Esophagus muscularis mucosa (tissue), 4 donors: ENCODE results near the gene SHLD1. TPM values are rescaled to one million over a fixed set of nuclear protein-coding genes. Genes with fewer than 3 reads are reported as not detected.
"Not testable (repeated sequence)": the region's sequence is repeated elsewhere in the genome, so short reads cannot be mapped to it uniquely, and the experiment has no call there.

ENCODE experiments used
- DNase-seq: peaks from one replicate; pipeline ENCODE4 v3.0.0-alpha.2; 2017; ENCODE audit errors: extremely low spot score
- H3K27ac ChIP-seq, 4 donors: fragments of 200-600 bp; sonication (generic); replicated peaks in 1 of 4; 1 replicate in 3 of 4; 2 replicates in 1 of 4; pipeline ENCODE4 v1.5.1; 2016 to 2019; ENCODE audit warnings: mild to moderate bottlenecking in 1 of 4
- H3K27me3 ChIP-seq, 4 donors: fragments of 200-600 bp; sonication (generic); one replicate each; pipeline versions ENCODE4 v1.5.1 to v1.6.0; 2016 to 2019
- H3K36me3 ChIP-seq, 4 donors: fragments of 200-600 bp; sonication (generic); one replicate each; pipeline ENCODE4 v1.5.1; 2016 to 2019
- H3K4me1 ChIP-seq, 4 donors: fragments of 200-600 bp; sonication (generic); one replicate each; pipeline ENCODE4 v1.5.1; 2016 to 2019
- H3K4me3 ChIP-seq, 4 donors: fragments of 200-600 bp; sonication (generic); 1 replicate in 2 of 4; 2 replicates in 2 of 4; pipeline ENCODE4 v1.5.1; 2016 to 2019; ENCODE audit warnings: mild to moderate bottlenecking in 4 of 4, moderate library complexity in 1 of 4
- H3K9me3 ChIP-seq, 4 donors: fragments of 200-600 bp; sonication (generic); 1 replicate in 3 of 4; 2 replicates in 1 of 4; pipeline ENCODE4 v1.5.1; 2016 to 2019
- EP300 ChIP-seq: sonication (generic); formaldehyde crosslinking; IDR thresholded peaks from one replicate; pipeline ENCODE4 v1.6.1; 2017; ENCODE audit warnings: antibody characterized with exemption
- POLR2A ChIP-seq: fragments of 450-650 bp; IDR thresholded peaks from one replicate; pipeline ENCODE4 v1.6.1; 2017; ENCODE audit warnings: antibody characterized with exemption, moderate library complexity, mild to moderate bottlenecking, low read depth
- POLR2AphosphoS5 ChIP-seq, 2 donors: sonication (generic); formaldehyde crosslinking; IDR thresholded peaks; one replicate each; pipeline ENCODE4 v1.6.1; 2017; ENCODE audit warnings: antibody characterized with exemption in 2 of 2
- WGBS: methylation state at CpG from one replicate; pipeline ENCODE4 v1.1.5; 2018; 5-methylcytosine and 5-hydroxymethylcytosine counted together
- intact Hi-C: fragments of 100-400 bp; cut with DNase I; formaldehyde crosslinking; loops from one replicate; pipeline ENCODE4 v1.15.1; 2023
- total RNA-seq, 4 donors: library from RNA; depleted of rRNA; stranded (reverse); fragments of >200 nt; gene quantifications; one replicate each; pipeline versions ENCODE4 v1.1.0 to v1.2.1, GENCODE V29; 2016
- TF ChIP-seq, protein P1 (sequence below), 3 experiments: fragments of 200-600 bp in 2 of 3; fragments of 450-650 bp in 1 of 3; sonication (generic) in 2 of 3; IDR thresholded peaks; one replicate each; pipeline ENCODE4 v1.5.1; 2017 to 2019; ENCODE audit warnings: antibody characterized with exemption in 3 of 3, mild to moderate bottlenecking in 2 of 3, moderate library complexity in 1 of 3

The SHLD1 gene
- total RNA-seq, 4 donors from 2014 or later: 1.7 to 4.6 (median 2.6) TPM

DNA sequence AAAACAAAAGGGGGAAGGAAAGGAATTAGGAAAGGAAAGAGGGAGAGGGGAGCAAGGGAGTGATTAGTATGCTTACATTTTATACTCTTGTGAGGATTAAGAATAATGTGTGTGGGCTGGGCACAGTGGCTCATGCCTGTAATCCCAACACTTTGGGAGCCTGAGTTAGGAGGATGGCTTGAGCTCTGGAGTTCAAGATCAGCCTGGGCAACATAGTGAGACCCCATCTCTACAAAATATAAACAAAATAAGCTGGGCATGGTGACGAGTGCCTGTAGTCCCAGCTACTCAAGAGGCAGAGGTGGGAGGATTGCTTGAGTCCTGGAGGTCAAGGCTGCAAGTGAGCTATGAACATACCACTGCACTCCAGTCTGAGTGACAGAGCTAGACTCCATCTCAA lies 47.0 kb downstream of the SHLD1 start:
- TF ChIP-seq POLR2AphosphoS5 (IDR thresholded peaks at IDR 0.05) (no peak), POLR2A (no peak), EP300 (no peak)
- TF ChIP-seq, protein P1, sequence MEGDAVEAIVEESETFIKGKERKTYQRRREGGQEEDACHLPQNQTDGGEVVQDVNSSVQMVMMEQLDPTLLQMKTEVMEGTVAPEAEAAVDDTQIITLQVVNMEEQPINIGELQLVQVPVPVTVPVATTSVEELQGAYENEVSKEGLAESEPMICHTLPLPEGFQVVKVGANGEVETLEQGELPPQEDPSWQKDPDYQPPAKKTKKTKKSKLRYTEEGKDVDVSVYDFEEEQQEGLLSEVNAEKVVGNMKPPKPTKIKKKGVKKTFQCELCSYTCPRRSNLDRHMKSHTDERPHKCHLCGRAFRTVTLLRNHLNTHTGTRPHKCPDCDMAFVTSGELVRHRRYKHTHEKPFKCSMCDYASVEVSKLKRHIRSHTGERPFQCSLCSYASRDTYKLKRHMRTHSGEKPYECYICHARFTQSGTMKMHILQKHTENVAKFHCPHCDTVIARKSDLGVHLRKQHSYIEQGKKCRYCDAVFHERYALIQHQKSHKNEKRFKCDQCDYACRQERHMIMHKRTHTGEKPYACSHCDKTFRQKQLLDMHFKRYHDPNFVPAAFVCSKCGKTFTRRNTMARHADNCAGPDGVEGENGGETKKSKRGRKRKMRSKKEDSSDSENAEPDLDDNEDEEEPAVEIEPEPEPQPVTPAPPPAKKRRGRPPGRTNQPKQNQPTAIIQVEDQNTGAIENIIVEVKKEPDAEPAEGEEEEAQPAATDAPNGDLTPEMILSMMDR (IDR thresholded peaks at IDR 0.05): no peak
- no peak overlapping the region for H3K27ac ChIP-seq
- 100% methylated on average over 1 of the region's 1 CpG for WGBS
- DNase-seq: no peak
- H3K27me3 ChIP-seq: no peaks in the 10 kb centered on the region
- peaks cover 0 to 6% (median 0%) of the 10 kb centered on the region in 4 donors for H3K36me3 ChIP-seq
- intact Hi-C loops: loop anchor here (10.0 kb wide), 1 partner anchor 278 kb away; no protein-coding TSS in a partner anchor
- no peak overlapping the region for H3K4me3 ChIP-seq
- no peaks in the 10 kb centered on the region for H3K9me3 ChIP-seq
- no peaks in the 10 kb centered on the region for H3K4me1 ChIP-seq

DNA sequence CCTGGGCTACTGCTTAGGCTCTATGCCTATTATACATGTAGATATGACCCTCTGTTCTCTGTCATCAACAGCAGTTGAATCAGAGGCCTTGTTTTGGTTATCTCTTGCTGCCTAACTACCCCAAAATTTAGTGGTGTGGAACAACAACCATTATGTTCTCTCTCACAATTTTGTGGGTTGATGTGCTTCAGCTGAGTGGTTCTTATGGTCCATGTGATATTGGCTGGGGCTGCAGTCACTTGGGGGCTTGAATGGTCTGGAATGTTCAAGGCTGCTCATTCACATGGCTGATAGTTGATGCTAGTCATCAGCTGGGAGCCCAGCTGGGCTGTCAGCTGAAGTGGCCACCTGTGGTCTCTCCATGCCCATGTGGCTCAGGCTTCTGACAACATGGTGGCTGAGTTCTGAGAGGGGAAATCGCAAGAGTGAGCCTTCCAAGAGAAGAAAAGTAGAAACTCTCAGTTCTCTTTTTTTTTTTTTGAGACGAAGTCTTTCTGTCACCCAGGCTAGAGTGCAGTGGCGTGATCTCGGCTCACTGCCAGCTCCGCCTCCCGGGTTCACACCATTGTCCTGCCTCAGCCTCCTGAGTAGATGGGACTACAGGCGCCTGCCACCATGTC lies 47.8 kb downstream of the SHLD1 start:
- WGBS: 76% methylated on average over 7 of the region's 7 CpGs
- H3K4me1 ChIP-seq: no peaks in the 10 kb centered on the region
- no peaks in the 10 kb centered on the region for H3K9me3 ChIP-seq
- H3K36me3 ChIP-seq: peaks cover 0 to 6% (median 0%) of the 10 kb centered on the region in 4 donors
- H3K27me3 ChIP-seq: no peaks in the 10 kb centered on the region
- intact Hi-C loops: loop anchor here (10.0 kb wide), 1 partner anchor 277 kb away; no protein-coding TSS in a partner anchor
- TF ChIP-seq, protein P1 (IDR thresholded peaks at IDR 0.05): no peak
- no peak for TF ChIP-seq EP300
- TF ChIP-seq POLR2AphosphoS5 (IDR thresholded peaks at IDR 0.05): no peak
- TF ChIP-seq POLR2A: no peak
- no peak overlapping the region for H3K4me3 ChIP-seq
- no peak overlapping the region for H3K27ac ChIP-seq
- no peak for DNase-seq

DNA sequence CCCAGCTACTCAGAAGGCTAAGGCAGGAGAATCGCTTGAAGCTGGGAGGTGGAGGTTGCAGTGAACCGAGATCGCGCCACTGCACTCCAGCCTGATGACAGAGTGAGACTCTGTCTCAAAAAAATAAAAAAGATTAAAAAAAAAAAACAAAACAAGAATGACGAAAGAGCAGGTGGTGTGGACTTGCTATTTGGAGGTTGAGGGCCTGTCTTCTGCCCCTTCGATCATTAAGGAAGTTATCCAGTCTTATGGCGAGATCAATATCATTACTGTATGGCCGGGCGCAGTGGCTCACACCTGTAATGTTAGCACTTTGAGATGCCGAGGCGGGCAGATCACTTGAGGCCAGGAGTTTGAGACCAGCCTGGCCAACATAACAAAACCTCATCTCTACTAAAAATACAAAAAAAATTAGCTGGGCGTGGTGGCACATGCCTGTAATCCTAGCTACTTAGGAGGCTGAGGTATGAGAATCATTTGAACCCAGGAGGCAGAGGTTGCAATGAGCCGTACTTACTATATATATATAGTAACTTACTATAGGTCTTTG lies 53.6 kb downstream of the SHLD1 start:
- H3K27ac ChIP-seq, H3K9me3 ChIP-seq, intact Hi-C loops, H3K4me3 ChIP-seq, H3K36me3 ChIP-seq, H3K27me3 ChIP-seq, DNase-seq, H3K4me1 ChIP-seq: not testable (repeated sequence)
- 92% methylated on average over 13 of the region's 13 CpGs for whole genome bisulfite sequencing

DNA sequence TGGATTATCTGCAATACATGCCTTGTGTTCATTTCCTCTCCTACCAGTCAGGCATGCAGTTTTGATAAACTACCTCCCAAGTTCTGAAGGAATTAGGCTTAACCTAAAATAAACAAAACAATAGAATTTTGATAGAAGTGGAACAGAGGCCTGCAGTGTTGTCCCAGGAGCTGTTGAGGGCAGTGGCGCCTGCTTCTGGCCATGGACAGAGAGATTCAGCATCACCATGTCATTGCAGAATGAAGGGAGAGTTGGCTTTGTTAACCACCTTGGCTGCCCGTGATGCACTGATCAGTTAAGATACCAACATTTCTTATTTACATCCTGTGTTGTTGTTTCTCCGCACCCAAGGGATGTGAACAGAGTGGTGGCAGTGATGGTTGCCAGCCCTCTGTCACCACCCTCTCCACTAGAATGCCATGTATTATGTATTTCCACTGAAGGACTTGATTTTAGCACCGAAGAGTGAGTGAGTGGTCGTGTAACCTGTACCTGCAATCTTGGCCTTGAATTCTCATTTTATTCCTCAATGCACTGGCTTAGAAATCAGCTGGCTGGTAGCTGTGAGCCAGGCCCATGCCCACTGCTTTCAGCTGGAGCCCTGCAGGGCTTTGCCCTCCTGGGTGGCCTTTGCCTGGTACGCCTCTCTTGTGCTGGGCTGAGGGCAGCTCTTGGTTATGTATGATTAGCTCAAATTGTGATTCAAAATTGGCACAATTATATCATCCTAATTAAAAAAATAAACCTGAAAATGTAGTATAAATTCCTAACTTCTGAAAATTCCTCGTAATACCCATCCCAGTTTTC lies 56.5 kb downstream of the SHLD1 start:
- Histone ChIP-seq H3K36me3 (no peaks in the 10 kb centered on the region), H3K4me3 (no peak overlapping the region), H3K9me3 (no peaks in the 10 kb centered on the region), H3K27me3 (no peaks in the 10 kb centered on the region), H3K27ac (no peak overlapping the region), H3K4me1 (peaks cover 0 to 7% (median 5%) of the 10 kb centered on the region in 4 donors)
- TF ChIP-seq EP300: no peak
- TF ChIP-seq, protein P1 (IDR thresholded peaks at IDR 0.05): no peak
- TF ChIP-seq POLR2A: no peak
- TF ChIP-seq POLR2AphosphoS5 (IDR thresholded peaks at IDR 0.05): no peak
- no peak for DNase-seq
- intact Hi-C loops: no loop called here
- 86% methylated on average over 7 of the region's 7 CpGs for WGBS

DNA sequence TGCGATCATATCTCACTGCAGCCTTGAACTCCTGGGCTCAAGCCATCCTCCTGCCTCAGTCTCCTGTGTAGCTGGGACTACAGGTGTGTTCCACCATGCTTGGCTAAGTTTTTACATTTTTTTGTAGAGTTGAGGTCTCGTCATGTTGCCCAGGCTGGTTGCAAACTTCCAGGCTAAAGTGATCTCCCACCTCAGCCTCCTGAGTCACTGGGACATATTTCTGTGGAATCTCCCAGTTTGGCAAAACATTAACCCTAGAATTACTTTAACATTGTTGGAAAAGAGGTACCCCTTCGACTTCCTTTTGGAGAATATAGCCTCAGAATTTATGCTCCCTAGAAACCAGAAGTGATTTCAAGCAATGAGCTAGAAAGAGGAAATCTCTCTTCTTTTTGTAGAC lies 57.2 kb downstream of the SHLD1 start:
- no peak for DNase-seq
- H3K36me3 ChIP-seq: no peaks in the 10 kb centered on the region
- TF ChIP-seq EP300 (no peak), POLR2A (no peak), POLR2AphosphoS5 (IDR thresholded peaks at IDR 0.05) (no peak)
- TF ChIP-seq, protein P1 (IDR thresholded peaks at IDR 0.05): no peak
- WGBS: 96% methylated on average over 3 of the region's 3 CpGs
- no peak overlapping the region for H3K4me3 ChIP-seq
- no peak overlapping the region for H3K27ac ChIP-seq
- no peaks in the 10 kb centered on the region for H3K9me3 ChIP-seq
- intact Hi-C loops: no loop called here
- peaks cover 0 to 7% (median 5%) of the 10 kb centered on the region in 4 donors for H3K4me1 ChIP-seq
- H3K27me3 ChIP-seq: no peaks in the 10 kb centered on the region
